B cell (primary cell): ENCODE measurements around the gene MYRFL. TPM values are rescaled to one million over a fixed set of nuclear protein-coding genes. Genes with fewer than 3 reads are reported as not detected.

Experiments used
- ATAC-seq: fragments of 200-7000 bp; cut with Tn5 transposase; one replicate; pipeline ENCODE4 v1.10.0; 2021; ENCODE audit warnings: low read depth, mild to moderate bottlenecking, moderate number of reproducible peaks, moderate library complexity
- CTCF ChIA-PET: fragments of 350-600 bp; sonication (Branson Sonifier 250); formaldehyde crosslinking; loops from one replicate; lab custom pipeline; 2021; ENCODE audit warnings: antibody characterized with exemption, inconsistent platforms; lab: Charles Lee
- POLR2A ChIA-PET: fragments of 350-600 bp; sonication (Branson Sonifier 250); formaldehyde crosslinking; loops from one replicate; lab custom pipeline; 2021; ENCODE audit warnings: antibody characterized with exemption; lab: Charles Lee
- DNase-seq: peaks from one replicate; pipeline ENCODE4 v3.0.0; 2013
- H2AFZ ChIP-seq: 2 replicates; pipeline ENCODE4 v1.6.1; 2012; ENCODE audit warnings: mild to moderate bottlenecking, low read depth, low read length; ENCODE audit not compliant: insufficient read depth, poor library complexity, severe bottlenecking
- H3K27ac ChIP-seq, 2 donors: 1 replicate in 1 of 2; 2 replicates in 1 of 2; pipeline ENCODE4 v1.5.1; 2012 to 2013; ENCODE audit warnings: low read length in 2 of 2, mild to moderate bottlenecking in 2 of 2, moderate library complexity in 1 of 2
- H3K27me3 ChIP-seq, 4 experiments: fragments of 200-600 bp in 1 of 4; sonication (generic) in 1 of 4; replicated peaks in 1 of 4; 1 replicate in 2 of 4; 2 replicates in 2 of 4; pipeline versions ENCODE4 v1.6.1 to v1.7.0; 2013 to 2016; ENCODE audit warnings: low read length in 3 of 4, mild to moderate bottlenecking in 2 of 4, mixed read lengths in 1 of 4, moderate library complexity in 1 of 4; ENCODE audit not compliant: insufficient read depth in 4 of 4, control insufficient read depth in 3 of 4; ENCODE audit errors: control extremely low read depth in 1 of 4
- H3K36me3 ChIP-seq, 2 experiments: replicated peaks in 1 of 2; 1 replicate in 1 of 2; 2 replicates in 1 of 2; pipeline versions ENCODE4 v1.6.1 to v1.7.1; 2013; ENCODE audit warnings: low read length in 1 of 2; ENCODE audit not compliant: insufficient read depth in 2 of 2, control insufficient read depth in 1 of 2; ENCODE audit errors: control extremely low read depth in 1 of 2, extremely low read depth in 1 of 2
- H3K4me1 ChIP-seq, 2 donors: fragments of 200-600 bp in 1 of 2; sonication (generic) in 1 of 2; 1 replicate in 1 of 2; 2 replicates in 1 of 2; pipeline versions ENCODE4 v1.5.1 to v1.6.1; 2013 to 2017; ENCODE audit warnings: low read length in 2 of 2; ENCODE audit not compliant: control insufficient read depth in 2 of 2, insufficient read depth in 2 of 2
- H3K4me2 ChIP-seq: replicated peaks from 2 replicates; pipeline ENCODE3; 2012; ENCODE audit warnings: mild to moderate bottlenecking, low read depth, low read length; ENCODE audit not compliant: poor library complexity, severe bottlenecking
- H3K4me3 ChIP-seq, 5 experiments: fragments of 200-600 bp in 1 of 5; sonication (generic) in 1 of 5; 1 replicate in 3 of 5; 2 replicates in 2 of 5; pipeline versions ENCODE4 v1.5.1 to v1.7.0; 2011 to 2016; ENCODE audit warnings: low read length in 4 of 5, mild to moderate bottlenecking in 4 of 5, low read depth in 2 of 5, control low read depth in 1 of 5, moderate library complexity in 1 of 5; ENCODE audit not compliant: insufficient read depth in 1 of 5; ENCODE audit errors: control extremely low read depth in 1 of 5, extremely low read depth in 1 of 5
- H3K79me2 ChIP-seq: fragments of 200-600 bp; sonication (generic); one replicate; pipeline ENCODE4 v1.6.0; 2016; ENCODE audit warnings: low read length; ENCODE audit not compliant: control insufficient read depth, insufficient read depth
- H3K9ac ChIP-seq: fragments of 200-600 bp; sonication (generic); 2 replicates; pipeline ENCODE4 v1.6.1; 2017; ENCODE audit warnings: mild to moderate bottlenecking, low read length, moderate library complexity
- H3K9me3 ChIP-seq, 3 donors: one replicate each; pipeline versions ENCODE4 v1.6.1 to v1.7.1; 2013; ENCODE audit warnings: low read length in 2 of 3; ENCODE audit not compliant: control insufficient read depth in 2 of 3, insufficient read depth in 1 of 3; ENCODE audit errors: control extremely low read depth in 1 of 3
- H4K20me1 ChIP-seq: 2 replicates; pipeline ENCODE4 v1.6.0; 2012; ENCODE audit warnings: mild to moderate bottlenecking, low read length; ENCODE audit not compliant: insufficient read depth, control insufficient read depth, poor library complexity, severe bottlenecking
- H3K27ac Mint-ChIP-seq: one replicate; pipeline ENCODE4 v1.8.0; 2021; ENCODE audit warnings: mixed read lengths
- H3K27me3 Mint-ChIP-seq: one replicate; pipeline ENCODE4 v1.8.0; 2021; ENCODE audit warnings: mixed read lengths
- H3K4me1 Mint-ChIP-seq: one replicate; pipeline ENCODE4 v1.8.0; 2021; ENCODE audit warnings: mixed read lengths
- H3K4me3 Mint-ChIP-seq: one replicate; pipeline ENCODE4 v1.8.0; 2021; ENCODE audit warnings: mixed read lengths
- H3K9me3 Mint-ChIP-seq: one replicate; pipeline ENCODE4 v1.8.0; 2022; ENCODE audit warnings: mixed read lengths; ENCODE audit not compliant: insufficient read depth
- EZH2 ChIP-seq: IDR thresholded peaks from 2 replicates; pipeline ENCODE4 v1.6.1; 2012; ENCODE audit warnings: borderline replicate concordance, low read depth, mild to moderate bottlenecking, moderate library complexity, low read length; ENCODE audit not compliant: insufficient read depth, poor library complexity, severe bottlenecking
- WGBS: methylation state at CpG from one replicate; pipeline ENCODE4 v1.1.5; 2013; ENCODE audit warnings: missing lambda C conversion rate; ENCODE audit not compliant: insufficient coverage; 5-methylcytosine and 5-hydroxymethylcytosine counted together
- intact Hi-C: fragments of 100-400 bp; cut with micrococcal nuclease; formaldehyde crosslinking; loops from one replicate; pipeline ENCODE4 v1.10.0; 2022
- polyA plus RNA-seq: library from polyadenylated mRNA; depleted of rRNA; stranded (reverse); fragments of >200 nt; gene quantifications from 2 replicates; pipeline ENCODE4 v1.2.3, GENCODE V29; 2012
- total RNA-seq, 2 donors: library from RNA; stranded (reverse); fragments of 120-200 nt in 1 of 2; gene quantifications; 1 replicate in 1 of 2; 2 replicates in 1 of 2; pipeline versions ENCODE4 v1.2.3 to v1.2.4, GENCODE V29; 2013 to 2022
- TF ChIP-seq, protein P1 (sequence below): fragments of 200-600 bp; IDR thresholded peaks from one replicate; pipeline ENCODE4 v1.8.0; 2022; ENCODE audit warnings: antibody characterized with exemption, mild to moderate bottlenecking

Gene MYRFL
- total and polyA plus RNA-seq, 2 donors (not counting 1 experiment from before 2014, with no cell fraction given): 0.28 TPM; not detected in 1

DNA sequence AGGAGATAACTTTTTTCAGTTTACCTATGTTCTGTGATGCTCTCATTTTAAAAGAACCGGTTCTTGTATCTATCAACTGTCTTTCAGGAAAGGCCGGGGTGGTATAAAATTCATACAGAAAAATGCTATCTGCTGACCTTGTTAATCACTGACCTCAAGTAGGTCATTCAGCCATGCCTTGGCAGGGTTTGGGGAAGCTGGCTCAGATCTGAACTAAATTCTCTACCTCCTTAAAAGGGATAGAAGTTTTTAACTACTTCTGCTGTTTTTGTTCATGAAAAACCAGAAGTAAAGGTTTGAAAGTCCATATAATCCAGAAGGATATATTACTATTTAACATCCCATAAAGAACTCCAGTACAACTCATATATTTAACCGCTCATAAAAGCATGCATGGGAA, 10.1 kb downstream of the MYRFL start:
- ATAC-seq: no peak
- Histone ChIP-seq H3K4me2 (no peak overlapping the region), H3K79me2 (no peaks in the 10 kb centered on the region), H2AFZ (no peak overlapping the region), H3K27me3 (no peaks in the 10 kb centered on the region), H3K9me3 (no peaks in the 10 kb centered on the region), H3K4me3 (no peak overlapping the region), H3K27ac (no peak overlapping the region), H3K9ac (no peak overlapping the region), H3K36me3 (no peaks in the 10 kb centered on the region), H3K4me1 (no peaks in the 10 kb centered on the region), H4K20me1 (no peaks in the 10 kb centered on the region)
- Mint-ChIP-seq H3K4me3 (no peak overlapping the region), H3K9me3 (no peaks in the 10 kb centered on the region), H3K27ac (no peak overlapping the region), H3K27me3 (peaks cover 9% of the 10 kb centered on the region), H3K4me1 (no peaks in the 10 kb centered on the region)
- no CpG with 5 or more reads among the region's 3 CpGs for whole genome bisulfite sequencing
- TF ChIP-seq, protein P1, sequence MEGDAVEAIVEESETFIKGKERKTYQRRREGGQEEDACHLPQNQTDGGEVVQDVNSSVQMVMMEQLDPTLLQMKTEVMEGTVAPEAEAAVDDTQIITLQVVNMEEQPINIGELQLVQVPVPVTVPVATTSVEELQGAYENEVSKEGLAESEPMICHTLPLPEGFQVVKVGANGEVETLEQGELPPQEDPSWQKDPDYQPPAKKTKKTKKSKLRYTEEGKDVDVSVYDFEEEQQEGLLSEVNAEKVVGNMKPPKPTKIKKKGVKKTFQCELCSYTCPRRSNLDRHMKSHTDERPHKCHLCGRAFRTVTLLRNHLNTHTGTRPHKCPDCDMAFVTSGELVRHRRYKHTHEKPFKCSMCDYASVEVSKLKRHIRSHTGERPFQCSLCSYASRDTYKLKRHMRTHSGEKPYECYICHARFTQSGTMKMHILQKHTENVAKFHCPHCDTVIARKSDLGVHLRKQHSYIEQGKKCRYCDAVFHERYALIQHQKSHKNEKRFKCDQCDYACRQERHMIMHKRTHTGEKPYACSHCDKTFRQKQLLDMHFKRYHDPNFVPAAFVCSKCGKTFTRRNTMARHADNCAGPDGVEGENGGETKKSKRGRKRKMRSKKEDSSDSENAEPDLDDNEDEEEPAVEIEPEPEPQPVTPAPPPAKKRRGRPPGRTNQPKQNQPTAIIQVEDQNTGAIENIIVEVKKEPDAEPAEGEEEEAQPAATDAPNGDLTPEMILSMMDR: no peak
- TF ChIP-seq EZH2: no peak
- DNase-seq: no peak
- ChIA-PET CTCF (no interaction called here), POLR2A (no interaction called here)
- intact Hi-C loops: no loop called here

DNA sequence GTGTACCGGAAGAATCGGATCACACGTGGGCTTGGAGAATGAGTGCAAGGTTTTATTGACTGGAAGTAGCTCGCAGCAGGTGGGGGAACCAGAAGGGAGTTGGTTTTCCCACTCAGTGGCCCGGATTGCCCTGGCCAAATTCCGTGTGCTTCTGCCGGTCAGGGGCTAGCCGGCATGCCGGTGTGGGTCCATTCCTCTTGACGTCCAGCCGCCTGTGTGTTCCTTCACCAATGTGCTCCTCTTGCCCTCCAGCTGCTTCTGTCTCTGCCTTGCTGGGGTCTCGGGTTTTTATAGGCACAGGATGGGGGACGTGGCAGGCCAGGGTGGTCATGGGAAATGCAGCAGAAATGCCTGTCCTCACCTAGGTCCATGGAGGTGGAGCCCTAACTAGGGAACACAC, 11.0 kb downstream of the MYRFL start:
- 96% methylated on average over 9 of the region's 13 CpGs for WGBS
- no peak overlapping the region for H3K4me2 ChIP-seq
- no peaks in the 10 kb centered on the region for H3K79me2 ChIP-seq
- no peak overlapping the region for H3K27ac ChIP-seq
- H3K4me3 ChIP-seq: no peak overlapping the region
- DNase-seq (no peak), ATAC-seq (no peak)
- Mint-ChIP-seq H3K27me3 (peaks cover 13% of the 10 kb centered on the region), H3K4me3 (no peak overlapping the region), H3K9me3 (no peaks in the 10 kb centered on the region), H3K27ac (no peak overlapping the region), H3K4me1 (no peaks in the 10 kb centered on the region)
- intact Hi-C loops: no loop called here
- TF ChIP-seq, protein P1: no peak
- no peak for TF ChIP-seq EZH2
- no peaks in the 10 kb centered on the region for H3K4me1 ChIP-seq
- ChIA-PET POLR2A (no interaction called here), CTCF (interaction anchor here (1.0 kb wide), 1 partner anchor 44 kb away, joined by 3 read pairs; no protein-coding TSS in a partner anchor)
- no peak overlapping the region for H3K9ac ChIP-seq
- H3K27me3 ChIP-seq: no peaks in the 10 kb centered on the region
- no peaks in the 10 kb centered on the region for H3K9me3 ChIP-seq
- no peaks in the 10 kb centered on the region for H3K36me3 ChIP-seq
- no peaks in the 10 kb centered on the region for H4K20me1 ChIP-seq
- H2AFZ ChIP-seq: no peak overlapping the region
